ENCODE data around the gene COPS3. TPM values are rescaled to one million over a fixed set of nuclear protein-coding genes. Genes with fewer than 3 reads are reported as not detected.

COPS3 gene
- total RNA-seq (59.8 and 62.3 TPM in 2 replicates), polyA plus RNA-seq (80.6 and 99.6 TPM in 2 replicates), polyA minus RNA-seq (ENCODE audit: low replicate concordance) (34.9 and 47.1 TPM in 2 replicates)
- polyA plus RNA-seq (2012) = 54.4 and 78.9 TPM in 2 replicates

DNA sequence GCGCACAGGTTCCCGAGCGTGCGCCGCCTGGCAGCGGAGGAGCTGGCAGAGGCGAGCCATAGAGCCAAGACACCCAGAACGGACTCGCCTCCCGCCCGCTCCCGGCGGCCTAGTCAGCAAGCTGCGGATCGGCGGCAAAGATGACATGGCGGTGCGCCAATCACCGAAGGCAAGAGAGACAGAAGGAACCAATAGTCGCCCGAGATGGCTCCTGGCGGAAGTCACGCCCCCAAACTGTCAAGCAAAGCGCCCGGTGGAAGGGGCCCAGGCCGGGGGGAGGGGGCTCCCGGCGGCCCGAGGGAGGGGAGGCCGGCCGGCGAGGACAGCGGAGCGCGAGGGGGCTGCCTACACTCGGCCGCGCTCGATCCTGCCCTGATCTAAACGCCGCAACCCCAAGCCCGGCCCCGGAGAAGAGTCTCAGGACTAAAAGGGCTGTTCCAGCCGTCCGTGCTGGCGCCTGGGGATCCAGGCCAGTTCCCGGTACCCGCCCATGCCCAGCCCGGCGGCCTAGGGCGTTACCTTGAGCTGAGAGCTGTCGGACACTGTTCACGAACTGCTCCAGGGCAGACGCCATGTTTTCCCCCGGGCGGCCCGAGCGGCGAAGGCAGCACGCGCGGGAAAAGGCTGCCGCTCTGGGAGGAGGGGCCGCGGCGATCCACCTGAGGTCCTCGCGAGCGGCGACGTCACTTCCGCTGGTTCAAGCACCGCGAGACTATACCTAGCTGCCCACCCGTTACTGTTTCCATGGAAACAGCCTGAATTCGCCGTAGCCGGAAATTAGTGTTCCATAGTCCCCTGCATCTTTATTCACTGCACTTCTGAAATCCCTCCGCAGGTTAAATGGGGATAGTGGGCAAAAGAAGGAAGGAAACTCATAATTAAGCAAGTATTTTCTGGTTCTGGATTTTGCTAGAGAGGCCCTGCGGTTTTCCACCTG is at the start of gene COPS3:
COPS3 (minus strand) TSS at position 634 of the 937 bp plus-strand sequence; CDS start at position 574, 60 bp downstream.
- H3K9me3 ChIP-seq (ENCODE audit: control insufficient read depth, insufficient read depth, low read depth, low read length) = no peaks in the 10 kb centered on the region

GRCh38 chr17:17328251-17328650 is 47.2 kb upstream of the COPS3 start:
- DNase-seq (ENCODE audit: low read depth in 2 of 2) = no peak
- no peak overlapping the region for H3K9ac ChIP-seq (ENCODE audit: insufficient read depth, low read length)
- no peaks in the 10 kb centered on the region for H3K36me3 ChIP-seq (ENCODE audit: control insufficient read depth, insufficient read depth, low read length)
- no peak overlapping the region for H3K27ac ChIP-seq (ENCODE audit: insufficient read depth, low read length)
- H2AFZ ChIP-seq (ENCODE audit: low read length) = no peak overlapping the region
- H3K4me2 ChIP-seq (ENCODE audit: extremely low read depth, insufficient read depth, low read length) = no peak overlapping the region
- H3K27me3 ChIP-seq (ENCODE audit: control insufficient read depth, insufficient read depth, low read length) = no peaks in the 10 kb centered on the region
- no peaks in the 10 kb centered on the region for H3K4me1 ChIP-seq (ENCODE audit: control insufficient read depth, extremely low read depth, insufficient read depth, low read length)
- no peaks in the 10 kb centered on the region for H4K20me1 ChIP-seq (ENCODE audit: control insufficient read depth, extremely low read depth, insufficient read depth, low read length)
- H3K4me3 ChIP-seq (replicated peaks in 1 of 4; ENCODE audit: control extremely low read depth in 1 of 4, insufficient read depth in 1 of 4, low read depth in 3 of 4, low read length in 4 of 4) = no peak overlapping the region
- no peaks in the 10 kb centered on the region for H3K9me3 ChIP-seq (ENCODE audit: control insufficient read depth, insufficient read depth, low read depth, low read length)
- no peaks in the 10 kb centered on the region for H3K79me2 ChIP-seq (ENCODE audit: control insufficient read depth, insufficient read depth, low read length)
- TF ChIP-seq, protein P1, sequence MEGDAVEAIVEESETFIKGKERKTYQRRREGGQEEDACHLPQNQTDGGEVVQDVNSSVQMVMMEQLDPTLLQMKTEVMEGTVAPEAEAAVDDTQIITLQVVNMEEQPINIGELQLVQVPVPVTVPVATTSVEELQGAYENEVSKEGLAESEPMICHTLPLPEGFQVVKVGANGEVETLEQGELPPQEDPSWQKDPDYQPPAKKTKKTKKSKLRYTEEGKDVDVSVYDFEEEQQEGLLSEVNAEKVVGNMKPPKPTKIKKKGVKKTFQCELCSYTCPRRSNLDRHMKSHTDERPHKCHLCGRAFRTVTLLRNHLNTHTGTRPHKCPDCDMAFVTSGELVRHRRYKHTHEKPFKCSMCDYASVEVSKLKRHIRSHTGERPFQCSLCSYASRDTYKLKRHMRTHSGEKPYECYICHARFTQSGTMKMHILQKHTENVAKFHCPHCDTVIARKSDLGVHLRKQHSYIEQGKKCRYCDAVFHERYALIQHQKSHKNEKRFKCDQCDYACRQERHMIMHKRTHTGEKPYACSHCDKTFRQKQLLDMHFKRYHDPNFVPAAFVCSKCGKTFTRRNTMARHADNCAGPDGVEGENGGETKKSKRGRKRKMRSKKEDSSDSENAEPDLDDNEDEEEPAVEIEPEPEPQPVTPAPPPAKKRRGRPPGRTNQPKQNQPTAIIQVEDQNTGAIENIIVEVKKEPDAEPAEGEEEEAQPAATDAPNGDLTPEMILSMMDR (conservative IDR thresholded peaks at IDR 0.05 in 1 of 2, IDR thresholded peaks at IDR 0.05 in 1 of 2; ENCODE audit: low read depth in 1 of 2, low read length in 2 of 2) = no peak
- TF ChIP-seq EZH2 (IDR thresholded peaks at IDR 0.05; ENCODE audit: low read length, missing control alignments) = no peak

More for the DNA sequence above, at the start of gene COPS3:
- H3K9ac ChIP-seq (ENCODE audit: insufficient read depth, low read length) = peak within 1 kb of the TSS; percentile 98
- peaks cover 6% of the 10 kb centered on the region for H3K4me1 ChIP-seq (ENCODE audit: control insufficient read depth, extremely low read depth, insufficient read depth, low read length)
- peak within 1 kb of the TSS; percentile 99 for H3K4me2 ChIP-seq (ENCODE audit: extremely low read depth, insufficient read depth, low read length)
- peak; percentile 96 to 97 for DNase-seq (ENCODE audit: low read depth in 2 of 2)
- TF ChIP-seq EZH2 (IDR thresholded peaks at IDR 0.05; ENCODE audit: low read length, missing control alignments) = no peak
- TF ChIP-seq, protein P1 (conservative IDR thresholded peaks at IDR 0.05 in 1 of 2, IDR thresholded peaks at IDR 0.05 in 1 of 2; ENCODE audit: low read depth in 1 of 2, low read length in 2 of 2) = no peak
- H4K20me1 ChIP-seq (ENCODE audit: control insufficient read depth, extremely low read depth, insufficient read depth, low read length) = no peaks in the 10 kb centered on the region
- H3K27ac ChIP-seq (ENCODE audit: insufficient read depth, low read length) = peak within 1 kb of the TSS; percentile 99
- peaks cover 1% of the 10 kb centered on the region for H3K36me3 ChIP-seq (ENCODE audit: control insufficient read depth, insufficient read depth, low read length)
- H3K27me3 ChIP-seq (ENCODE audit: control insufficient read depth, insufficient read depth, low read length) = no peaks in the 10 kb centered on the region
- H3K79me2 ChIP-seq (ENCODE audit: control insufficient read depth, insufficient read depth, low read length) = peaks cover 42% of the 10 kb centered on the region
- peak within 1 kb of the TSS; percentile 89 to 98 (median 96) for H3K4me3 ChIP-seq (replicated peaks in 1 of 4; ENCODE audit: control extremely low read depth in 1 of 4, insufficient read depth in 1 of 4, low read depth in 3 of 4, low read length in 4 of 4)
- H2AFZ ChIP-seq (ENCODE audit: low read length) = peak within 1 kb of the TSS; percentile 99

DNA sequence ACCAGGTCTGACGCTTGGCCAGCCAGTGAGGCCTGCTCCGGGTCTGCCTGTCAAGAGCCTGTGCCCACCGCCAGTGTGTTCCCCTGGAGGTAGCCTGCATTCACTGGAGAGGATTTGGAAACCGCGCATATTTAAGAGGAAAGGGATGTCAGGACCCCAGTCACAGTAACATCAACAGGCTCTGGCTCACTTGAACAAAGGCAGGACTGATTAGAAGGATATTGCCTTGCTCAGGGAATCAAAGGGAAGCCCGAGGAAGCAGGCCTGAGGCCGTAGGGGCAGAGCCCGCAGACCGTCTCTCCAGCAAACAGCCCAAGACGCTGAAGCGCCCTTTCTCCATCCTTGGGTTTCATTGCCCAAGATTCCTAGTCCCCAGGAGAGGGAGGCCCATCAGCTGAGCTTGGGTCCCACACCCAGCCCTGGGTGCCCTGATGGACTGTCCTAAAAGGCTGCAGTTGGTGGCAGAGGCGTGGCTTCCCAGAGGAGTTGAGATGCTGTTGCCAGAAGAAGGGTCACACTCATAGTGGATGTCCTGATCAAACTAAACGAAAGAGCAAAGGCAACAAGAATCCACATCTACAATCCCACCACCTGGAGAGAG is 45.3 kb upstream of the COPS3 start:
- no peak for DNase-seq (ENCODE audit: low read depth in 2 of 2)
- H3K9me3 ChIP-seq (ENCODE audit: control insufficient read depth, insufficient read depth, low read depth, low read length) = no peaks in the 10 kb centered on the region
- TF ChIP-seq EZH2 (IDR thresholded peaks at IDR 0.05; ENCODE audit: low read length, missing control alignments) = no peak
- TF ChIP-seq, protein P1 (conservative IDR thresholded peaks at IDR 0.05 in 1 of 2, IDR thresholded peaks at IDR 0.05 in 1 of 2; ENCODE audit: low read depth in 1 of 2, low read length in 2 of 2) = no peak

More for the DNA sequence above, 45.3 kb upstream of the COPS3 start:
- Histone ChIP-seq H3K4me1 (ENCODE audit: control insufficient read depth, extremely low read depth, insufficient read depth, low read length) (no peaks in the 10 kb centered on the region), H3K79me2 (ENCODE audit: control insufficient read depth, insufficient read depth, low read length) (no peaks in the 10 kb centered on the region), H4K20me1 (ENCODE audit: control insufficient read depth, extremely low read depth, insufficient read depth, low read length) (no peaks in the 10 kb centered on the region), H3K27me3 (ENCODE audit: control insufficient read depth, insufficient read depth, low read length) (no peaks in the 10 kb centered on the region), H3K36me3 (ENCODE audit: control insufficient read depth, insufficient read depth, low read length) (no peaks in the 10 kb centered on the region), H2AFZ (ENCODE audit: low read length) (no peak overlapping the region), H3K4me3 (replicated peaks in 1 of 4; ENCODE audit: control extremely low read depth in 1 of 4, insufficient read depth in 1 of 4, low read depth in 3 of 4, low read length in 4 of 4) (no peak overlapping the region), H3K4me2 (ENCODE audit: extremely low read depth, insufficient read depth, low read length) (no peak overlapping the region), H3K9ac (ENCODE audit: insufficient read depth, low read length) (no peak overlapping the region), H3K27ac (ENCODE audit: insufficient read depth, low read length) (no peak overlapping the region)

Data from fibroblast of lung (primary cell).